Right lobe of liver (tissue), 6 donors: ENCODE results near the gene CCDC158. TPM values are rescaled to one million over a fixed set of nuclear protein-coding genes. Genes with fewer than 3 reads are reported as not detected.

Experiments
- ATAC-seq, 4 donors: fragments of 200-7000 bp; cut with Tn5 transposase; one replicate each; pipeline ENCODE4 v1.9.1; 2020; ENCODE audit warnings: mild to moderate bottlenecking in 4 of 4, moderate library complexity in 4 of 4
- DNase-seq, 3 donors: peaks; one replicate each; pipeline ENCODE4 v3.0.0-alpha.2; 2020
- H3K27ac ChIP-seq, 3 donors: fragments of 200-600 bp; one replicate each; pipeline ENCODE4 v1.8.0; 2022
- H3K27me3 ChIP-seq, 2 donors: fragments of 200-600 bp; one replicate each; pipeline ENCODE4 v1.8.0; 2022
- H3K36me3 ChIP-seq, 4 donors: fragments of 200-600 bp; sonication (generic) in 1 of 4; one replicate each; pipeline versions ENCODE4 v1.5.1 to v1.8.0; 2017 to 2022; ENCODE audit warnings: control low read depth in 1 of 4
- H3K4me1 ChIP-seq, 4 donors: fragments of 200-600 bp; sonication (generic) in 1 of 4; one replicate each; pipeline versions ENCODE4 v1.5.1 to v1.8.0; 2017 to 2022; ENCODE audit warnings: control low read depth in 1 of 4
- H3K4me3 ChIP-seq, 3 donors: fragments of 200-600 bp; one replicate each; pipeline ENCODE4 v1.8.0; 2022
- H3K9me3 ChIP-seq, 4 donors: fragments of 200-600 bp; sonication (generic) in 1 of 4; one replicate each; pipeline versions ENCODE4 v1.5.1 to v1.8.0; 2017 to 2022; ENCODE audit warnings: control low read depth in 1 of 4
- CTCF ChIP-seq, 4 donors: fragments of 200-600 bp in 3 of 4; fragments of 450-650 bp in 1 of 4; IDR thresholded peaks; one replicate each; pipeline versions ENCODE4 v1.5.1 to v1.8.0; 2016 to 2022; ENCODE audit warnings: antibody characterized with exemption in 4 of 4, mild to moderate bottlenecking in 2 of 4
- POLR2A ChIP-seq: fragments of 450-650 bp; IDR thresholded peaks from one replicate; pipeline ENCODE4 v1.6.1; 2017; ENCODE audit warnings: antibody characterized with exemption, mild to moderate bottlenecking
- WGBS: methylation state at CpG from one replicate; pipeline ENCODE4 v1.1.6; 2018; ENCODE audit warnings: low coverage, low lambda C conversion rate; ENCODE audit not compliant: insufficient coverage; ENCODE audit errors: missing lambda C conversion rate; 5-methylcytosine and 5-hydroxymethylcytosine counted together
- intact Hi-C, 2 donors: fragments of 100-400 bp; cut with DNase I; formaldehyde crosslinking; loops; one replicate each; pipeline versions ENCODE4 v1.11.2 to v1.14.1; 2022
- total RNA-seq, 6 experiments: library from RNA; depleted of rRNA in 2 of 6; stranded (reverse); fragments of >200 nt in 2 of 6; fragmentation: NEBNext Ultra II Directional in 3 of 6; extraction: Animal tissue kit (Norgen Biotek cat#: 25700) in 3 of 6; gene quantifications; one replicate each; pipeline versions ENCODE4 v1.1.0 to v1.2.4, GENCODE V29; 2016 to 2023
- donor health status: DM: no; HTN: yes; CAD: no.
- donor health status: DM: no; HTN: no; CAD: no.
- donor health status: DM: no; HTN: no; CAD: no.
- donor health status: DM: no; HTN: yes; CAD: no.
- donor health status: DM: no; HTN: yes; CAD: no.

CCDC158 gene
- total RNA-seq, 6 experiments from 2014 or later, result 0.51 to 2.9 (median 1.3) TPM

GRCh38 chr4:76272999-76273398 lies 147.9 kb downstream of the CCDC158 start:
- no peak for TF ChIP-seq CTCF (IDR thresholded peaks at IDR 0.05)
- TF ChIP-seq POLR2A, result no peak
- Histone ChIP-seq H3K27me3 (no peaks in the 10 kb centered on the region), H3K9me3 (no peaks in the 10 kb centered on the region), H3K27ac (peak overlapping the region; percentile 3 to 97 (median 93)), H3K4me3 (no peak overlapping the region), H3K36me3 (no peaks in the 10 kb centered on the region), H3K4me1 (peaks cover 0 to 40% (median 13%) of the 10 kb centered on the region in 4 donors)
- ATAC-seq (peak; percentile 9 to 16 (median 12)), DNase-seq (no peak)
- 24% methylated on average over 5 of the region's 5 CpGs for WGBS
- intact Hi-C loops, result no loop called here

GRCh38 chr4:76272582-76272981 lies 148.4 kb downstream of the CCDC158 start:
- H3K9me3 ChIP-seq, result no peaks in the 10 kb centered on the region
- 47% methylated on average over 1 of the region's 1 CpG for WGBS
- H3K27me3 ChIP-seq, result no peaks in the 10 kb centered on the region
- no peaks in the 10 kb centered on the region for H3K36me3 ChIP-seq
- no peak overlapping the region for H3K4me3 ChIP-seq
- intact Hi-C loops, result no loop called here
- peaks cover 0 to 38% (median 13%) of the 10 kb centered on the region in 4 donors for H3K4me1 ChIP-seq
- peak; percentile 33 to 62 (median 52) for ATAC-seq
- no peak for TF ChIP-seq POLR2A
- no peak for TF ChIP-seq CTCF (IDR thresholded peaks at IDR 0.05)
- no peak for DNase-seq
- peak overlapping the region; percentile 3 to 97 (median 93) for H3K27ac ChIP-seq

- H3K27ac ChIP-seq, result peak overlapping the region; percentile 3 to 97 (median 93)
- ATAC-seq, result no peak
- peaks cover 0 to 38% (median 11%) of the 10 kb centered on the region in 4 donors for H3K4me1 ChIP-seq
These were observed 148.9 kb downstream of the CCDC158 start for GRCh38 chr4:76272073-76272472.

GRCh38 chr4:76271248-76271647 lies 149.7 kb downstream of the CCDC158 start:
- intact Hi-C loops, result no loop called here
- no peaks in the 10 kb centered on the region for H3K27me3 ChIP-seq
- peaks cover 0 to 30% (median 8%) of the 10 kb centered on the region in 4 donors for H3K4me1 ChIP-seq
- no peak overlapping the region for H3K4me3 ChIP-seq
- ATAC-seq (no peak), DNase-seq (no peak)
- no peak overlapping the region for H3K27ac ChIP-seq
- H3K36me3 ChIP-seq, result no peaks in the 10 kb centered on the region
- WGBS, result 98% methylated on average over 6 of the region's 6 CpGs
- no peak for TF ChIP-seq CTCF (IDR thresholded peaks at IDR 0.05)
- no peak for TF ChIP-seq POLR2A
- H3K9me3 ChIP-seq, result no peaks in the 10 kb centered on the region

More at GRCh38 chr4:76272073-76272472, 148.9 kb downstream of the CCDC158 start:
- Histone ChIP-seq H3K4me3 (no peak overlapping the region), H3K36me3 (no peaks in the 10 kb centered on the region), H3K9me3 (no peaks in the 10 kb centered on the region), H3K27me3 (no peaks in the 10 kb centered on the region)
- DNase-seq, result no peak
- TF ChIP-seq CTCF (IDR thresholded peaks at IDR 0.05) (no peak), POLR2A (no peak)
- intact Hi-C loops, result no loop called here
